GM12878 (cell line): Measurements from ENCODE around the gene ADAMTS6. TPM values are rescaled to one million over a fixed set of nuclear protein-coding genes. Genes with fewer than 3 reads are reported as not detected.

Experiments
- ATAC-seq: fragments of 200-7000 bp; cut with Tn5 transposase; 3 replicates; pipeline ENCODE4 v1.9.1; 2020; ENCODE audit warnings: mild to moderate bottlenecking, moderate library complexity
- BruUV-seq: library from RNA; stranded (reverse); fragments of 400-500 nt; replicated peaks from 2 replicates; lab custom pipeline; 2021; lab: Mats Ljungman, UMichigan
- CTCF ChIA-PET: fragments of 300-600 bp; sonication (Branson Sonifier 250); formaldehyde crosslinking; extraction: SDS; loops from one replicate; lab custom pipeline; 2021; ENCODE audit warnings: inconsistent platforms; lab: Yijun Ruan, JAX
- POLR2A ChIA-PET: fragments of 350-600 bp; formaldehyde crosslinking; extraction: SDS; loops from one replicate; lab custom pipeline; 2021; ENCODE audit warnings: inconsistent platforms; lab: Charles Lee
- RAD21 ChIA-PET: fragments of 300-600 bp; sonication (Branson Sonifier 250); formaldehyde crosslinking; loops from one replicate; lab custom pipeline; 2023; ENCODE audit warnings: antibody characterized with exemption; ENCODE audit not compliant: unreplicated experiment; lab: Charles Lee
- SMC1A ChIA-PET: fragments of 300-600 bp; sonication (Branson Sonifier 250); formaldehyde crosslinking; loops from one replicate; lab custom pipeline; 2023; ENCODE audit not compliant: unreplicated experiment, uncharacterized antibody; lab: Charles Lee
- DNase-seq: peaks from one replicate; pipeline ENCODE4 v3.0.0-alpha.2; 2011; ENCODE audit warnings: low read depth, low spot score
- FAIRE-seq: peaks from 3 replicates; lab custom pipeline; 2011; peaks lifted over from hg19 to GRCh38; lab: Jason Lieb, UNC
- H2AFZ ChIP-seq: 2 replicates; pipeline ENCODE4 v1.6.0; 2011; ENCODE audit warnings: low read depth, low read length, control low read depth; ENCODE audit not compliant: control insufficient read depth
- H3K27ac ChIP-seq: 2 replicates; pipeline ENCODE4 v1.5.1; 2011; ENCODE audit warnings: control low read depth; ENCODE audit not compliant: control insufficient read depth, insufficient read depth
- H3K27me3 ChIP-seq, 2 experiments: replicated peaks in 1 of 2; 2 replicates each; pipeline versions ENCODE4 v1.6.0 to v1.6.1; 2011; ENCODE audit warnings: low read length in 1 of 2; ENCODE audit not compliant: control insufficient read depth in 2 of 2, insufficient read depth in 2 of 2
- H3K36me3 ChIP-seq, 2 experiments: 2 replicates each; pipeline ENCODE4 v1.5.1; 2011; ENCODE audit warnings: low read length in 1 of 2; ENCODE audit not compliant: control insufficient read depth in 2 of 2, insufficient read depth in 2 of 2
- H3K4me1 ChIP-seq: 2 replicates; pipeline ENCODE4 v1.6.1; 2011; ENCODE audit warnings: mild to moderate bottlenecking, low read length, moderate library complexity, mixed read lengths; ENCODE audit not compliant: control insufficient read depth, insufficient read depth
- H3K4me2 ChIP-seq: 2 replicates; pipeline ENCODE4 v1.6.0; 2011; ENCODE audit warnings: control low read depth; ENCODE audit not compliant: control insufficient read depth, insufficient read depth
- H3K4me3 ChIP-seq: fragments of 200-600 bp; sonication (generic); 2 replicates; pipeline ENCODE4 v1.5.1; 2016
- H3K79me2 ChIP-seq: 2 replicates; pipeline ENCODE4 v1.6.0; 2011; ENCODE audit warnings: low read length; ENCODE audit not compliant: control insufficient read depth, insufficient read depth
- H3K9ac ChIP-seq: 2 replicates; pipeline ENCODE4 v1.8.0; 2011; ENCODE audit warnings: low read length, control low read depth, mixed read lengths; ENCODE audit not compliant: control insufficient read depth, insufficient read depth
- H3K9me3 ChIP-seq: replicated peaks from 3 replicates; pipeline ENCODE4 v1.5.1; 2011; ENCODE audit warnings: mild to moderate bottlenecking, low read length; ENCODE audit not compliant: control insufficient read depth, insufficient read depth
- H4K20me1 ChIP-seq: 2 replicates; pipeline ENCODE4 v1.6.0; 2011; ENCODE audit not compliant: control insufficient read depth, insufficient read depth
- BHLHE40 ChIP-seq, 2 experiments: fragments of 450-650 bp in 1 of 2; IDR thresholded peaks; 2 replicates each; pipeline ENCODE4 v1.6.1; 2011 to 2017; ENCODE audit warnings: low read depth in 2 of 2, borderline replicate concordance in 1 of 2, improper control_type of control experiment in 1 of 2, low read length in 1 of 2, mild to moderate bottlenecking in 1 of 2
- BMI1 ChIP-seq: fragments of 450-650 bp; IDR thresholded peaks from 2 replicates; pipeline ENCODE4 v1.6.1; 2016; ENCODE audit warnings: mild to moderate bottlenecking, moderate library complexity, borderline replicate concordance
- CBFB ChIP-seq: IDR thresholded peaks from 2 replicates; pipeline ENCODE4 v1.6.1; 2016; ENCODE audit warnings: antibody characterized with exemption, low read depth
- NR2C2 ChIP-seq: IDR thresholded peaks from 2 replicates; pipeline ENCODE4 v1.6.1; 2011; ENCODE audit warnings: borderline replicate concordance, low read depth; ENCODE audit not compliant: control insufficient read depth, insufficient read length
- SP1 ChIP-seq: IDR thresholded peaks from one replicate; pipeline ENCODE4 v1.6.1; 2011; ENCODE audit warnings: low read depth, low read length
- ZNF622 ChIP-seq: fragments of 450-650 bp; IDR thresholded peaks from 2 replicates; pipeline ENCODE4 v1.6.1; 2017; ENCODE audit warnings: mild to moderate bottlenecking, inconsistent platforms
- WGBS: methylation state at CpG from one replicate; pipeline ENCODE4 v1.1.6; 2016; ENCODE audit warnings: low lambda C conversion rate; ENCODE audit not compliant: insufficient replicate concordance, insufficient coverage; ENCODE audit errors: missing lambda C conversion rate; 5-methylcytosine and 5-hydroxymethylcytosine counted together
- in situ Hi-C: fragments of 300-500 bp; cut with MboI; formaldehyde crosslinking; loops from 9 replicates; pipeline ENCODE4 v1.14.3; 2018; ENCODE audit warnings: mixed read lengths
- intact Hi-C: fragments of 100-400 bp; cut with micrococcal nuclease; formaldehyde crosslinking; loops from one replicate; pipeline ENCODE4 v1.14.2; 2022; ENCODE audit not compliant: unreplicated experiment
- polyA plus RNA-seq, 11 experiments: library from polyadenylated mRNA; depleted of rRNA in 4 of 11; unstranded in 6 of 11; stranded (reverse) in 5 of 11; fragments of >200 nt; fragmentation: Nextera tagmentation in 4 of 11; fragmentation: Illumina TruSeq in 1 of 11; extraction: Ambion mirVana in 4 of 11; extraction: Trizol in 1 of 11; gene quantifications; 1 replicate in 1 of 11; 2 replicates in 10 of 11; pipeline versions ENCODE4 v1.2.1 to v1.2.3, GENCODE V29; 2011 to 2016; ENCODE audit warnings: inconsistent platforms in 2 of 11, missing spikeins in 2 of 11, low read depth in 1 of 11
- total RNA-seq, 4 experiments: library from RNA; depleted of rRNA in 3 of 4; stranded (reverse); fragments of >200 nt in 3 of 4; fragmentation: Illumina TruSeq in 1 of 4; extraction: Trizol in 1 of 4; gene quantifications; 2 replicates each; pipeline versions ENCODE4 v1.2.1 to v1.2.3, GENCODE V29; 2013 to 2021

The ADAMTS6 gene
- total and polyA plus RNA-seq, 10 of the 15 experiments (the other 5 are each of a cell fraction or from before 2014, with no cell fraction given) = 1.1 to 12.3 (median 6.5) TPM

GRCh38 chr5:65252977-65253376 lies 228.7 kb downstream of the ADAMTS6 start:
- H3K27ac ChIP-seq = no peak overlapping the region
- H3K4me3 ChIP-seq = no peak overlapping the region
- H4K20me1 ChIP-seq = no peaks in the 10 kb centered on the region
- no peaks in the 10 kb centered on the region for H3K36me3 ChIP-seq
- no peaks in the 10 kb centered on the region for H3K27me3 ChIP-seq
- RAD21 ChIA-PET = no interaction called here
- no TSS peak for BruUV-seq
- TF ChIP-seq CBFB = no peak
- TF ChIP-seq BMI1 = no peak
- TF ChIP-seq ZNF622 = no peak
- TF ChIP-seq SP1 = no peak
- TF ChIP-seq, all 136 proteins: peak for 0
- SMC1A ChIA-PET = interaction anchor here (1.5 to 2.7 kb wide), 3 partner anchors 8 to 230 kb away, joined by 5 to 10 read pairs (median 5); no protein-coding TSS in a partner anchor
- Histone ChIP-seq H2AFZ (no peak overlapping the region), H3K9me3 (no peaks in the 10 kb centered on the region), H3K4me2 (no peak overlapping the region), H3K4me1 (no peaks in the 10 kb centered on the region), H3K79me2 (no peaks in the 10 kb centered on the region), H3K9ac (no peak overlapping the region)
- POLR2A ChIA-PET = interaction anchor here (1.0 kb wide), 1 partner anchor 9 kb away, joined by 3 read pairs; no protein-coding TSS in a partner anchor
- FAIRE-seq (no peak), ATAC-seq (no peak), DNase-seq (no peak)
- CTCF ChIA-PET = interaction anchor here (0.6 to 1.6 kb wide), 3 partner anchors 9 to 369 kb away, joined by 3 to 5 read pairs (median 3); no protein-coding TSS in a partner anchor
- in situ Hi-C loops (no loop called here), intact Hi-C loops (no loop called here)
- WGBS = 73% methylated on average over 6 of the region's 6 CpGs

GRCh38 chr5:65248896-65249295 lies 232.8 kb downstream of the ADAMTS6 start:
- POLR2A ChIA-PET = no interaction called here
- no peaks in the 10 kb centered on the region for H3K27me3 ChIP-seq
- H2AFZ ChIP-seq = no peak overlapping the region
- 62% methylated on average over 4 of the region's 4 CpGs for WGBS
- no peaks in the 10 kb centered on the region for H3K79me2 ChIP-seq
- H3K36me3 ChIP-seq = no peaks in the 10 kb centered on the region
- intact Hi-C loops (no loop called here), in situ Hi-C loops (no loop called here)
- CTCF ChIA-PET = no interaction called here
- no peak overlapping the region for H3K4me3 ChIP-seq
- ATAC-seq = no peak
- H4K20me1 ChIP-seq = no peaks in the 10 kb centered on the region
- no peak overlapping the region for H3K4me2 ChIP-seq
- no peaks in the 10 kb centered on the region for H3K9me3 ChIP-seq
- BruUV-seq = no TSS peak
- no peak overlapping the region for H3K9ac ChIP-seq
- RAD21 ChIA-PET = no interaction called here
- no peaks in the 10 kb centered on the region for H3K4me1 ChIP-seq
- SMC1A ChIA-PET = interaction anchor here (0.6 to 1.1 kb wide), 3 partner anchors 12 to 32 kb away, joined by 3 to 4 read pairs (median 3); no protein-coding TSS in a partner anchor
- FAIRE-seq = no peak
- DNase-seq = no peak
- H3K27ac ChIP-seq = no peak overlapping the region
- TF ChIP-seq NR2C2 (no peak), BHLHE40 (IDR thresholded peaks at IDR 0.05; ENCODE audit: borderline replicate concordance in 1 of 2, low read depth in 2 of 2, low read length in 1 of 2) (0 out of 4 replicates have a peak, but pooled peaks of 1 of the 2 experiments have one; percentile 7)
